GM08714 (cell line): ENCODE data around the gene CCDC8.
"Not testable (repeated sequence)": the region's sequence is repeated elsewhere in the genome, so short reads cannot be mapped to it uniquely, and the experiment has no call there.

Experiments
- H3K4me3 ChIP-seq: fragments of 200-500 bp; sonication (Bioruptor generic); 2 replicates; pipeline ENCODE4 v1.5.1; 2014; ENCODE audit warnings: mild to moderate bottlenecking, low read length, inconsistent platforms
- ZNF274 ChIP-seq: IDR thresholded peaks from 2 replicates; pipeline ENCODE4 v1.6.1; 2012; ENCODE audit warnings: mild to moderate bottlenecking, low read depth, low read length

The CCDC8 gene

GRCh38 chr19:46383846-46384245, 29.5 kb downstream of the CCDC8 start:
- TF ChIP-seq ZNF274: no peak
- no peak overlapping the region for H3K4me3 ChIP-seq

- TF ChIP-seq ZNF274: no peak
- H3K4me3 ChIP-seq: no peak overlapping the region
These were observed 30.1 kb downstream of the CCDC8 start for GRCh38 chr19:46383171-46383815.

- no peak overlapping the region for H3K4me3 ChIP-seq
- TF ChIP-seq ZNF274: no peak
These were observed 31.5 kb downstream of the CCDC8 start for GRCh38 chr19:46381756-46382345.

GRCh38 chr19:46381346-46381745, 32.0 kb downstream of the CCDC8 start:
- H3K4me3 ChIP-seq: no peak overlapping the region
- no peak for TF ChIP-seq ZNF274

GRCh38 chr19:46380690-46381089, 32.7 kb downstream of the CCDC8 start:
- H3K4me3 ChIP-seq: no peak overlapping the region
- no peak for TF ChIP-seq ZNF274

- no peak for TF ChIP-seq ZNF274
- H3K4me3 ChIP-seq: no peak overlapping the region
These were observed 35.1 kb downstream of the CCDC8 start for GRCh38 chr19:46378268-46378667.

GRCh38 chr19:46376241-46377153, 36.9 kb downstream of the CCDC8 start:
- H3K4me3 ChIP-seq: no peak overlapping the region
- TF ChIP-seq ZNF274: no peak

- H3K4me3 ChIP-seq: not testable (repeated sequence)
These were observed 37.8 kb downstream of the CCDC8 start for GRCh38 chr19:46375476-46376067.

- no peak for TF ChIP-seq ZNF274
- H3K4me3 ChIP-seq: no peak overlapping the region
These were observed 38.6 kb downstream of the CCDC8 start for GRCh38 chr19:46374536-46375475.

GRCh38 chr19:46373491-46374359, 39.6 kb downstream of the CCDC8 start:
- no peak for TF ChIP-seq ZNF274
- H3K4me3 ChIP-seq: no peak overlapping the region

- TF ChIP-seq ZNF274: no peak
- H3K4me3 ChIP-seq: no peak overlapping the region
These were observed 40.4 kb downstream of the CCDC8 start for GRCh38 chr19:46372901-46373490.

GRCh38 chr19:46371371-46371901, 41.9 kb downstream of the CCDC8 start:
- no peak for TF ChIP-seq ZNF274
- H3K4me3 ChIP-seq: no peak overlapping the region
